Fibroblast of pulmonary artery (primary cell): ENCODE results near the gene PLIN1.

ENCODE experiments used
- DNase-seq: peaks from one replicate; pipeline ENCODE4 v3.0.0-alpha.2; 2010; ENCODE audit warnings: low read depth
- H3K4me3 ChIP-seq: replicated peaks from 2 replicates; pipeline ENCODE4 v1.5.1; 2011; ENCODE audit warnings: low read depth, mild to moderate bottlenecking, control low read depth, low read length, moderate library complexity
- TF ChIP-seq, protein P1 (sequence below): IDR thresholded peaks from 2 replicates; pipeline ENCODE4 v1.5.1; 2011; ENCODE audit warnings: mild to moderate bottlenecking, control low read depth, low read length, inconsistent platforms; ENCODE audit errors: missing control alignments

The PLIN1 gene

DNA sequence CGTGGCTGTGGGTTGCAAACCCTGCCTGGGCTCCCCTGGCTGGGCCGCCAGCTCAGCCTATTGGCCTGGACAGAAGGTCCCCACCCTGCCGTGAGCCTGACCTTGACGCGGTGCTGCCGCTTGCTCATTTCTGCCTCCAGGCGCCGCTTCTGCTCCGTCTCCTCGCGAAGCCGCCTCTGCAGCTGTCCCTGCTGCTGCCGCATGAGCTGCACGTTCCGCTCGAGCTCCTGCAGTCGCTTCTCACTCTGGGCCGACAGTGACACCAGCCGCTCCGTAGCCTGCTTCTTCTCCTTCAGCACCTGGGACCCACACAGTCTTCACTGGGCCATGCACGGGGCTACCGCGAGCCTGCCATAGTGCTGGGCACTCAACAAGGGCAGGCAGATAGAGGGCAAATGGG, 45.6 kb downstream of the PLIN1 start:
- no peak for DNase-seq
- H3K4me3 ChIP-seq, result no peak overlapping the region
- TF ChIP-seq, protein P1, sequence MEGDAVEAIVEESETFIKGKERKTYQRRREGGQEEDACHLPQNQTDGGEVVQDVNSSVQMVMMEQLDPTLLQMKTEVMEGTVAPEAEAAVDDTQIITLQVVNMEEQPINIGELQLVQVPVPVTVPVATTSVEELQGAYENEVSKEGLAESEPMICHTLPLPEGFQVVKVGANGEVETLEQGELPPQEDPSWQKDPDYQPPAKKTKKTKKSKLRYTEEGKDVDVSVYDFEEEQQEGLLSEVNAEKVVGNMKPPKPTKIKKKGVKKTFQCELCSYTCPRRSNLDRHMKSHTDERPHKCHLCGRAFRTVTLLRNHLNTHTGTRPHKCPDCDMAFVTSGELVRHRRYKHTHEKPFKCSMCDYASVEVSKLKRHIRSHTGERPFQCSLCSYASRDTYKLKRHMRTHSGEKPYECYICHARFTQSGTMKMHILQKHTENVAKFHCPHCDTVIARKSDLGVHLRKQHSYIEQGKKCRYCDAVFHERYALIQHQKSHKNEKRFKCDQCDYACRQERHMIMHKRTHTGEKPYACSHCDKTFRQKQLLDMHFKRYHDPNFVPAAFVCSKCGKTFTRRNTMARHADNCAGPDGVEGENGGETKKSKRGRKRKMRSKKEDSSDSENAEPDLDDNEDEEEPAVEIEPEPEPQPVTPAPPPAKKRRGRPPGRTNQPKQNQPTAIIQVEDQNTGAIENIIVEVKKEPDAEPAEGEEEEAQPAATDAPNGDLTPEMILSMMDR, result no peak

DNA sequence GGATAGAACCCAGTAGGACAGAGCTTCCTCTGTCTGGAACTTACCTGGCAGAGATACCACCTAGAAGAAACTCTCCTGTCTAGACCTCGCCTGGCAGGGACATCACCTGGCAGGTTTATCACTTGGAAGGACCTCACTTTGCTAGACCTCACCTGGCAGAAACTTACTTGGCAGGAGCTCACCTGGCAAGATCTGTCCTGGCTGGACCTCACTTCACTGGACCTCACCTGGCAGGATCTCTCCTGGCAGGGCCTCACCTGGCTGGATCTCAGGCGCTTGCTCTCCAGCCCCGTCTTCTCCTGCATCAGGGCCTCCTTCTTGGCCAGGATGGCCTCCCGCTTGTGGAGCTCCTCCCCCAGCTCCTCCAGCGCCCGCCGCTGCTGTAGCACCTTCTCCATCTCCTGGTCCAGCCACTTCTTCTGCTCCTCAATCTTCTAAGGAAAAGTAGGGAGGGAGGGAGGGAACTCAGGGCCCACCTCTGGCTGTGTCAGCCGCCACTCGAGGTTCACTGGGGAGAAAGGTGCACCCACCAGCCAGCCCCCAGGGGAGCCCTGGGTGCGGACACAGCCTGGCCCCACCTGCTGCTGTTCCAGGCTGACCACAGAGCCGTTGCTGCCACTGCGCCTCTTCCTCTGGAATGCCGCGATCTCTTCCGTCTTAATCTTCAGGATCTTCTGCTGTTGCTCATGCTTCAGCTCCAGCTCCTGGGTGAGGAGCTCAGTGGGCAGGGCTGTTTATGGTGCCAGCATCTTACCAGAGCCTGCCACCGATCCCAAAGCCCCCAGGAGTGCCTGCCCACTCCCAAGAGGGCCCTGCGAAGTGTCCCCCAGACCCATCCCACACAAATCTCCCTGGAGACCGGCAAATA, 46.4 kb downstream of the PLIN1 start:
- no peak overlapping the region for H3K4me3 ChIP-seq
- TF ChIP-seq, protein P1, result no peak
- no peak for DNase-seq

DNA sequence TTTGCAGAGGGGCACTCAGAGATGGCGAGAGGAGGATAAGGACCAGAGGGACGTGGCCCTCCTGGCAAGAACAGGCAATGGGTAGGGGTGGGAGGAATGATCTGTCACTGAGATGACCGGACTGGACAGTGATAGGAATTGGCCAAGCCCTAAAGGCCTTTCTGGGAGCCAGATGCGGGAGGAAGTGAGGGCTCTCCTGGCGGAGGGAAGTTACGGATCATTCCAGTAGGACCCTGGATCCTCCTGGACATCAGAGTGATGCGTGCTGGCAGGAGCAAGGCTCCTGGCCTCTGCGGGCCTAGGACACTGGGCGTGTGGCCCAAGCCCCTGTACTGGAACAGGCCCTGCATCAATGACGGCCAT, 47.3 kb downstream of the PLIN1 start:
- no peak overlapping the region for H3K4me3 ChIP-seq
- TF ChIP-seq, protein P1, result no peak
- no peak for DNase-seq

DNA sequence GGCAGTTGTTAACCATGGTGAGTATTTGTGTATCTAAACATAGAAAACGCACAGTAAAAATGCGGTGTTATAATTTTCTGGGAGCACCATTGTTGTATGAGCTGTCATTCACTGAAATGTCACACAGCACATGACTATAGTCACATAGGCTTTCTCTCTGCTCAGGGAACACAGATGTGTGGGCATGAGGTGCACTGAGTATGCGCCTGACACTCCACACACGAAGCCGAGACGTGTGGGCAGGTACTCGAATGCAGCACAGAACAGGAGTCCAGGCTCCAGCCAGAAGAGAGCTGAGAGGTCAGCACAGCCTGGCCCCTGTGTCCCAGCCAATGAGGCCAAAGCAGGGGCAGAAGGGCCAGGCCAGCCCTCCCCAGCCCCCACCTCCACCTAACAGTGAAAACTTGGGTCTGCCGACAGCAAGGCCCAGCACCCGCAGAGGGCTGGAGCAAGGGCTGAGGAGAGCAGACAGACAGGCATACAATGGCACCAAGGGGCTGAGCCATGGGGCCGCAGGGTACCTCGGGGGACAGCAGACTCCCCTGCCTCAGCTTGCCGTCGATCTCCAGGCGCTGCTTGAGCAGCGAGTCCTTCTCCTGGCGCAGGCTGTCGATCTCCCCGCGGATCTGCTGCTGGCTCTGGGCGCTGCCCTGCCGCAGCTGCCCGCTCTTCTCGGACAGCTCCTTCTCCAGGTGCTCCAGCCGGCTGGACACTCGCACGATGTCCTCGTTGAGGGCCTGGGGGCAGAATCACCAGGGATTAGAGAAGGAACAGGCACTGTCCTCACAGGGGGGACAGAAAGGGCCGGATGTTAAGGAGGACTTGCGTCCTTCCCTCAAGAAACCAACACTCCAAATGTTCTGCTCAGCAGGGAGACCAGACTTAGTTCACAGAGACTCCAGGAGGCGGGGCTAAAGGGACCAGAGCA, 47.9 kb downstream of the PLIN1 start:
- TF ChIP-seq, protein P1, result no peak
- DNase-seq, result no peak
- H3K4me3 ChIP-seq, result no peak overlapping the region

DNA sequence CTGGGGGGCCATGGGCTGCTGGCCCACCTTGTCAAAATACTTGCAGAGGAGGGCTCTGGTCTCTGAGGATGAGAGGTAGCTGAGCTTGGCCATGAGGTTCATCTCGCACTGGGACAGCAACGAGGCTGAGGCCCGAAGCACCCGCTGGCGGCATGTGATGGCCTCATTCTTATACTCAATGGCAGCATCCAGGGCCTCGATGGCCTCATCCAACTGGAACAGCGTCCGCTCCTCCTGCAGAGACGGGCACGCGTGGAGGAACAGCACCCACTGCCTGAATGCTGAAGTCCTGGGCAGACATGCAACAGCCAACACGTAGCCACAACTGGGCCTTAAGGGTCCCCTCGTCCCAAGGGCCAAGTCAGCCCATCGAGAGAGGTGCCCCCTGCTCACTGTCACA, 48.9 kb downstream of the PLIN1 start:
- TF ChIP-seq, protein P1, result no peak
- DNase-seq, result no peak
- no peak overlapping the region for H3K4me3 ChIP-seq

DNA sequence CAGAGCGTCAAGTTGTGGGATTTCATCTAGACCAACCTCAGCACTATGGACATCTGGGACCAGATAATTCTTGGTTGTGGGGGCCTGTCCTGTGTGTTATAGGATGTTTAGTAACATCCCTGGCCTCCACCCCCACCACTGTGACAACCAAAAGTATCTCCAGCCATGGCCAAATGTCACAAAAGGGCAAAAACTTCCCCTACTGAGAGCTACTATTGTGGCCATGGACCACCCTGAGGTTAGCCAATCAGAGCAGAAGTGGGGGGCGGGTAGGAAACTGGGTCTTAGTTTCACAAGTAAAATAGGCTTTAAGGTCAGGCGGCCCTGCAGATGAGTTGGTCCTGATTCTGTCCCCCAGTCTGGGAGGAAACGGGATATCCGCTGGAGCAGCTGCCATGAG, 49.3 kb downstream of the PLIN1 start:
- H3K4me3 ChIP-seq, result no peak overlapping the region
- TF ChIP-seq, protein P1, result no peak
- DNase-seq, result no peak
